Astrocyte (in vitro differentiated cells and primary cell): ENCODE measurements around the gene C16orf96.

Experiments
- EZH2 ChIP-seq: IDR thresholded peaks from 2 replicates; pipeline ENCODE4 v1.6.1; 2012; ENCODE audit warnings: mild to moderate bottlenecking, low read length, inconsistent platforms; ENCODE audit not compliant: insufficient read depth
- TF ChIP-seq, protein P1 (sequence below): IDR thresholded peaks from 2 replicates; pipeline ENCODE4 v1.5.1; 2011; ENCODE audit warnings: low read depth, mild to moderate bottlenecking, inconsistent platforms, low read length, moderate library complexity; ENCODE audit not compliant: insufficient read depth

DNA sequence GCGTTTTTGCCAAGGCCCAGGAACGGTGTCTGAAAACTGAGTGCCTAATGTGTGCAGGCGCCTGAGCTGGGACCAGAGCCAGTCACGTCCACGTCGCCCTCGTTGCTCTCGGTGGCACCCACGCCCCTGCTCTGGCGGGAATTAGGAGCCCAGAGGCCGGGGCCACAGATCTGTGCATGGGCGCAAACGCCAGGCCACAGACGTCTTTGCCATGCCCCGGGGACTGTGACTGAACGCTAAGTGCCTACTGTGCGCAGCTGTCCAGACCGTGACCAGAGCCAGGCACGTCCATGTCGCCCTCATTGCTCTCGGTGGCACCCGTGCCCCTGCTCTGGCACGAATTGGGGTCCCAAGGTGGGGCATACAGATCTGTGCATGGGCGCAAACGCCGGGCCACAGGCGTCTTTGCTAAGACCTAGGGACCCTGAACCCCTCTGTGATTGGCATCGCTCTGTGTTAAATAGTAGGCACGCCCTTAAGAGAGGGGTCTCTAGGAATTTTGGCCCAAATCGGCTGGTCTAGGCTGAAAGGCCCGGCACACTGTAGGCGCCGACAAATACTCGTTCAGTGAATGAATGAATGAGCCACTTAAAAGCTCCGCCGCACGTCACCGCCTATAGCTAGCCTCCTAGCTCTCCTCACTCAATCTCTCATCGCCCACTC is 59.4 kb downstream of the C16orf96 start:
- TF ChIP-seq, protein P1, sequence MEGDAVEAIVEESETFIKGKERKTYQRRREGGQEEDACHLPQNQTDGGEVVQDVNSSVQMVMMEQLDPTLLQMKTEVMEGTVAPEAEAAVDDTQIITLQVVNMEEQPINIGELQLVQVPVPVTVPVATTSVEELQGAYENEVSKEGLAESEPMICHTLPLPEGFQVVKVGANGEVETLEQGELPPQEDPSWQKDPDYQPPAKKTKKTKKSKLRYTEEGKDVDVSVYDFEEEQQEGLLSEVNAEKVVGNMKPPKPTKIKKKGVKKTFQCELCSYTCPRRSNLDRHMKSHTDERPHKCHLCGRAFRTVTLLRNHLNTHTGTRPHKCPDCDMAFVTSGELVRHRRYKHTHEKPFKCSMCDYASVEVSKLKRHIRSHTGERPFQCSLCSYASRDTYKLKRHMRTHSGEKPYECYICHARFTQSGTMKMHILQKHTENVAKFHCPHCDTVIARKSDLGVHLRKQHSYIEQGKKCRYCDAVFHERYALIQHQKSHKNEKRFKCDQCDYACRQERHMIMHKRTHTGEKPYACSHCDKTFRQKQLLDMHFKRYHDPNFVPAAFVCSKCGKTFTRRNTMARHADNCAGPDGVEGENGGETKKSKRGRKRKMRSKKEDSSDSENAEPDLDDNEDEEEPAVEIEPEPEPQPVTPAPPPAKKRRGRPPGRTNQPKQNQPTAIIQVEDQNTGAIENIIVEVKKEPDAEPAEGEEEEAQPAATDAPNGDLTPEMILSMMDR: no peak
- no peak for TF ChIP-seq EZH2
